ENCODE results near the gene UNC5A. TPM values are rescaled to one million over a fixed set of nuclear protein-coding genes. Genes with fewer than 3 reads are reported as not detected.

Gene UNC5A
- total RNA-seq, 1 experiment from 2014 or later, result 10.1 TPM

DNA sequence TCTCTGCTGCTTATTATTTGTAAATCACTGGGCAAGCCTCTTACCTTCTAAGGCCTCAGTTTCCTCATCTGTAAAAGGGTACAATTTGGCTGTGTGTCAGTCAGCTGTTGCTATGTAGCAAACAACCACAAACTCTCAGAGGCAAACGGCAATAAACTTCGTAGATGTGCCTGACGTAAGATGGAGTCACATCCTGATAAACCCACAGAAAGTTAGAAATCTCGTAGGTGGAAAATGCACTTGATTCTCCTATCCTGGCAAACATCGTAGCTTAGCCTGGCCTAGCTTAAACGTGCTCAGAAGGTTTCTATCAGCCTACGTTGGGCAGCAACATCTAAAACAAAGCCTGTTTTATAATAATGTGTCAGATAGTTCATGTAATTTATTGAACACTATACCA is 35.0 kb upstream of the UNC5A start:
- BruUV-seq (replicated peaks), result no TSS peak
- RAD21 ChIA-PET (ENCODE audit: low non-redundant PET in 1 of 2, low total read pairs in 2 of 2, uncharacterized antibody in 2 of 2, unreplicated experiment in 2 of 2), result no interaction called here
- CTCF ChIA-PET, result no interaction called here
- intact Hi-C loops (cut with micrococcal nuclease), result no loop called here
- H3K4me2 ChIP-seq (ENCODE audit: low read length), result no peak overlapping the region
- no peak for TF ChIP-seq ZNF274 (IDR thresholded peaks at IDR 0.05; ENCODE audit: low read depth, low read length)
- TF ChIP-seq ELF1 (IDR thresholded peaks at IDR 0.05; ENCODE audit: borderline replicate concordance, low read depth), result no peak
- TF ChIP-seq, protein P1, sequence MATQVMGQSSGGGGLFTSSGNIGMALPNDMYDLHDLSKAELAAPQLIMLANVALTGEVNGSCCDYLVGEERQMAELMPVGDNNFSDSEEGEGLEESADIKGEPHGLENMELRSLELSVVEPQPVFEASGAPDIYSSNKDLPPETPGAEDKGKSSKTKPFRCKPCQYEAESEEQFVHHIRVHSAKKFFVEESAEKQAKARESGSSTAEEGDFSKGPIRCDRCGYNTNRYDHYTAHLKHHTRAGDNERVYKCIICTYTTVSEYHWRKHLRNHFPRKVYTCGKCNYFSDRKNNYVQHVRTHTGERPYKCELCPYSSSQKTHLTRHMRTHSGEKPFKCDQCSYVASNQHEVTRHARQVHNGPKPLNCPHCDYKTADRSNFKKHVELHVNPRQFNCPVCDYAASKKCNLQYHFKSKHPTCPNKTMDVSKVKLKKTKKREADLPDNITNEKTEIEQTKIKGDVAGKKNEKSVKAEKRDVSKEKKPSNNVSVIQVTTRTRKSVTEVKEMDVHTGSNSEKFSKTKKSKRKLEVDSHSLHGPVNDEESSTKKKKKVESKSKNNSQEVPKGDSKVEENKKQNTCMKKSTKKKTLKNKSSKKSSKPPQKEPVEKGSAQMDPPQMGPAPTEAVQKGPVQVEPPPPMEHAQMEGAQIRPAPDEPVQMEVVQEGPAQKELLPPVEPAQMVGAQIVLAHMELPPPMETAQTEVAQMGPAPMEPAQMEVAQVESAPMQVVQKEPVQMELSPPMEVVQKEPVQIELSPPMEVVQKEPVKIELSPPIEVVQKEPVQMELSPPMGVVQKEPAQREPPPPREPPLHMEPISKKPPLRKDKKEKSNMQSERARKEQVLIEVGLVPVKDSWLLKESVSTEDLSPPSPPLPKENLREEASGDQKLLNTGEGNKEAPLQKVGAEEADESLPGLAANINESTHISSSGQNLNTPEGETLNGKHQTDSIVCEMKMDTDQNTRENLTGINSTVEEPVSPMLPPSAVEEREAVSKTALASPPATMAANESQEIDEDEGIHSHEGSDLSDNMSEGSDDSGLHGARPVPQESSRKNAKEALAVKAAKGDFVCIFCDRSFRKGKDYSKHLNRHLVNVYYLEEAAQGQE (IDR thresholded peaks at IDR 0.05; ENCODE audit: low read depth), result no peak
- TF ChIP-seq, protein P2, sequence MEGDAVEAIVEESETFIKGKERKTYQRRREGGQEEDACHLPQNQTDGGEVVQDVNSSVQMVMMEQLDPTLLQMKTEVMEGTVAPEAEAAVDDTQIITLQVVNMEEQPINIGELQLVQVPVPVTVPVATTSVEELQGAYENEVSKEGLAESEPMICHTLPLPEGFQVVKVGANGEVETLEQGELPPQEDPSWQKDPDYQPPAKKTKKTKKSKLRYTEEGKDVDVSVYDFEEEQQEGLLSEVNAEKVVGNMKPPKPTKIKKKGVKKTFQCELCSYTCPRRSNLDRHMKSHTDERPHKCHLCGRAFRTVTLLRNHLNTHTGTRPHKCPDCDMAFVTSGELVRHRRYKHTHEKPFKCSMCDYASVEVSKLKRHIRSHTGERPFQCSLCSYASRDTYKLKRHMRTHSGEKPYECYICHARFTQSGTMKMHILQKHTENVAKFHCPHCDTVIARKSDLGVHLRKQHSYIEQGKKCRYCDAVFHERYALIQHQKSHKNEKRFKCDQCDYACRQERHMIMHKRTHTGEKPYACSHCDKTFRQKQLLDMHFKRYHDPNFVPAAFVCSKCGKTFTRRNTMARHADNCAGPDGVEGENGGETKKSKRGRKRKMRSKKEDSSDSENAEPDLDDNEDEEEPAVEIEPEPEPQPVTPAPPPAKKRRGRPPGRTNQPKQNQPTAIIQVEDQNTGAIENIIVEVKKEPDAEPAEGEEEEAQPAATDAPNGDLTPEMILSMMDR (IDR thresholded peaks at IDR 0.05 in 2 of 3, conservative IDR thresholded peaks at IDR 0.05 in 1 of 3; ENCODE audit: borderline replicate concordance in 1 of 3, insufficient read depth in 1 of 3, low read depth in 2 of 3, low read length in 2 of 3), result no peak
- TF ChIP-seq, protein P3, sequence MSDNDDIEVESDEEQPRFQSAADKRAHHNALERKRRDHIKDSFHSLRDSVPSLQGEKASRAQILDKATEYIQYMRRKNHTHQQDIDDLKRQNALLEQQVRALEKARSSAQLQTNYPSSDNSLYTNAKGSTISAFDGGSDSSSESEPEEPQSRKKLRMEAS (IDR thresholded peaks at IDR 0.05), result no peak
- no peak for TF ChIP-seq SIN3A (IDR thresholded peaks at IDR 0.05; ENCODE audit: low read depth)
- TF ChIP-seq SRF (IDR thresholded peaks at IDR 0.05; ENCODE audit: low read depth), result no peak
- TF ChIP-seq RAD21 (IDR thresholded peaks at IDR 0.05; ENCODE audit: low read depth), result no peak
- no peak for TF ChIP-seq YY1 (IDR thresholded peaks at IDR 0.05; ENCODE audit: extremely low read depth, insufficient replicate concordance, low read depth, low read length)
- H3K9me3 ChIP-seq (ENCODE audit: control insufficient read depth in 1 of 2, insufficient read depth in 1 of 2, low read depth in 1 of 2, low read length in 2 of 2), result no peaks in the 10 kb centered on the region
- peaks cover 0 to 9% of the 10 kb centered on the region in 2 experiments; a peak in 2 of 4 replicates for H3K4me1 ChIP-seq (ENCODE audit: control insufficient read depth in 1 of 2, insufficient read depth in 2 of 2, low read length in 2 of 2)
- H4K20me1 ChIP-seq (ENCODE audit: insufficient read depth), result no peaks in the 10 kb centered on the region
- no peak overlapping the region for H2AFZ ChIP-seq (ENCODE audit: low read depth, low read length, poor library complexity, severe bottlenecking)
- POLR2A ChIA-PET, result no interaction called here
- DNase-seq (ENCODE audit: low read depth, low spot score) (no peak), ATAC-seq (no peak)
- no peaks in the 10 kb centered on the region for H3K9me2 ChIP-seq (ENCODE audit: insufficient read depth)
- H3K27ac ChIP-seq (ENCODE audit: low read depth, low read length), result no peak overlapping the region
- H3K27me3 ChIP-seq (ENCODE audit: insufficient read depth, low read length), result no peaks in the 10 kb centered on the region
- H3K9ac ChIP-seq (ENCODE audit: low read length), result no peak overlapping the region
- no peak overlapping the region for H3K4me3 ChIP-seq (replicated peaks in 1 of 2; ENCODE audit: low read depth in 1 of 2, low read length in 2 of 2)
- H3K36me3 ChIP-seq (ENCODE audit: control insufficient read depth in 1 of 2, insufficient read depth in 2 of 2, low read length in 2 of 2), result no peaks in the 10 kb centered on the region
- H3K79me2 ChIP-seq (ENCODE audit: insufficient read depth, low read length), result no peaks in the 10 kb centered on the region
